Pancreas (tissue), 10 donors: ENCODE data around the gene CFL1. TPM values are rescaled to one million over a fixed set of nuclear protein-coding genes. Genes with fewer than 3 reads are reported as not detected.
A peak's percentile ranks its signal among the peaks of the same experiment; 100 is the strongest.

Experiments
- ATAC-seq, 4 donors: fragments of 200-7000 bp; cut with Tn5 transposase; one replicate each; pipeline versions ENCODE4 v1.8.0 to v1.9.1; 2020; ENCODE audit warnings: mild to moderate bottlenecking in 4 of 4, moderate library complexity in 4 of 4
- DNase-seq, 6 donors: peaks; one replicate each; pipeline ENCODE4 v3.0.0-alpha.2; 2020
- FAIRE-seq: peaks from 2 replicates; lab custom pipeline; 2012; peaks lifted over from hg19 to GRCh38; lab: Jason Lieb, UNC
- H3K27ac ChIP-seq, 4 donors: fragments of 200-600 bp; sonication (generic); 1 replicate in 3 of 4; 2 replicates in 1 of 4; pipeline versions ENCODE4 v1.5.0 to v1.8.0; 2020
- H3K27me3 ChIP-seq, 4 donors: fragments of 200-600 bp; one replicate each; pipeline ENCODE4 v1.8.0; 2021
- H3K36me3 ChIP-seq, 3 donors: fragments of 200-600 bp; sonication (generic) in 1 of 3; one replicate each; pipeline versions ENCODE4 v1.5.0 to v1.8.0; 2020 to 2021
- H3K4me1 ChIP-seq, 3 donors: fragments of 200-600 bp; one replicate each; pipeline ENCODE4 v1.8.0; 2021
- H3K4me3 ChIP-seq, 4 donors: fragments of 200-600 bp; sonication (generic) in 2 of 4; one replicate each; pipeline versions ENCODE4 v1.5.0 to v1.8.0; 2020 to 2021
- H3K9me3 ChIP-seq, 4 donors: fragments of 200-600 bp; one replicate each; pipeline ENCODE4 v1.8.0; 2021
- CTCF ChIP-seq, 4 donors: fragments of 200-600 bp; sonication (generic) in 3 of 4; IDR thresholded peaks; one replicate each; pipeline versions ENCODE4 v1.5.0 to v1.8.0; 2021; ENCODE audit warnings: antibody characterized with exemption in 4 of 4
- WGBS, 2 donors: extraction: QIAGEN DNeasy Blood & Tissue Kit; methylation state at CpG; one replicate each; pipeline ENCODE4 v1.1.7; 2013; 5-methylcytosine and 5-hydroxymethylcytosine counted together
- intact Hi-C, 3 donors: fragments of 100-400 bp; cut with DNase I; formaldehyde crosslinking; loops; one replicate each; pipeline versions ENCODE4 v1.11.1 to v1.14.2; 2022
- polyA plus RNA-seq, 2 donors: library from polyadenylated mRNA; stranded (reverse); fragments of 200-250 nt; gene quantifications; one replicate each; pipeline ENCODE4 v1.2.3, GENCODE V29; 2013
- total RNA-seq, 6 donors: library from RNA; stranded (reverse); fragmentation: NEBNext Ultra II Directional in 4 of 6; extraction: Animal tissue kit (Norgen Biotek cat#: 25700) in 4 of 6; gene quantifications; one replicate each; pipeline versions ENCODE4 v1.2.1 to v1.2.4, GENCODE V29; 2021 to 2023
- donor health status: healthy with polysubstance abuse.
- donor health status: DM: no; HTN: no; CAD: no; lungs with moderate emphysema.
- donor health status: DM: no; HTN: no; CAD: no.
- donor health status: control.
- donor health status: control.
- donor health status: Bipolar disorder and iron deficiency.
- donor health status: DM: yes; HTN: yes; CAD: no.
- donor health status: DM: no; HTN: no; CAD: no.
- donor health status: DM: no; HTN: no; CAD: no.
- donor health status: DM: yes; HTN: yes; CAD: no.

The CFL1 gene
- total and polyA plus RNA-seq, 8 donors, result 87.8 to 311 (median 163) TPM

GRCh38 chr11:65817835-65818680 is 39.9 kb downstream of the CFL1 start:
- peak; percentile 99 to 100 (median 99) for TF ChIP-seq CTCF (IDR thresholded peaks at IDR 0.05)
- ATAC-seq (peak; percentile 89 to 98 (median 95)), DNase-seq (peak; percentile 89 to 100 (median 96)), FAIRE-seq (no peak)
- intact Hi-C loops, result loop anchor here in 1 of 3 donors (5.0 kb wide), 1 partner anchor 111 kb away; no protein-coding TSS in a partner anchor
- 5 to 6% methylated on average over 74 of the region's 74 CpGs for WGBS, 2 donors
- H3K4me1 ChIP-seq, result peaks cover 0 to 15% (median 11%) of the 10 kb centered on the region in 3 donors
- H3K9me3 ChIP-seq, result no peaks in the 10 kb centered on the region
- H3K27ac ChIP-seq, result peak overlapping the region; percentile 37 to 84 (median 75)
- H3K36me3 ChIP-seq, result no peaks in the 10 kb centered on the region
- H3K4me3 ChIP-seq, result peak overlapping the region; percentile 43 to 64 (median 52)
- H3K27me3 ChIP-seq, result no peaks in the 10 kb centered on the region

- no peak for FAIRE-seq
- intact Hi-C loops, result loop anchor here in 1 of 3 donors (5.0 kb wide), 1 partner anchor 110 kb away; no protein-coding TSS in a partner anchor
- no peak for TF ChIP-seq CTCF (IDR thresholded peaks at IDR 0.05)
- ATAC-seq, result no peak
- no peak for DNase-seq
- Histone ChIP-seq H3K4me1 (peaks cover 0 to 8% (median 8%) of the 10 kb centered on the region in 3 donors), H3K9me3 (no peaks in the 10 kb centered on the region), H3K27me3 (no peaks in the 10 kb centered on the region), H3K4me3 (peak overlapping the region; percentile 43 to 64 (median 52)), H3K36me3 (no peaks in the 10 kb centered on the region), H3K27ac (peak overlapping the region; percentile 37 to 84 (median 75))
- 45% methylated on average over 5 of the region's 5 CpGs for WGBS, 2 donors
Measured at GRCh38 chr11:65817312-65817834, 40.6 kb downstream of the CFL1 start.

- ATAC-seq (no peak), DNase-seq (no peak), FAIRE-seq (no peak)
- H3K4me3 ChIP-seq, result peak overlapping the region in 1 of 4 donors; percentile 52
- peaks cover 0 to 8% (median 6%) of the 10 kb centered on the region in 3 donors for H3K4me1 ChIP-seq
- WGBS, 2 donors, result 96 to 97% methylated on average over 3 of the region's 3 CpGs
- no peaks in the 10 kb centered on the region for H3K36me3 ChIP-seq
- no peaks in the 10 kb centered on the region for H3K27me3 ChIP-seq
- H3K27ac ChIP-seq, result no peak overlapping the region
- no peaks in the 10 kb centered on the region for H3K9me3 ChIP-seq
- intact Hi-C loops, result loop anchor here in 1 of 3 donors (5.0 kb wide), 1 partner anchor 109 kb away; no protein-coding TSS in a partner anchor
- no peak for TF ChIP-seq CTCF (IDR thresholded peaks at IDR 0.05)
Measured at GRCh38 chr11:65816696-65817095, 41.3 kb downstream of the CFL1 start.

- DNase-seq, result no peak
- no peaks in the 10 kb centered on the region for H3K36me3 ChIP-seq
- WGBS, 2 donors, result 79% methylated on average over 16 of the region's 16 CpGs
- no peak for FAIRE-seq
- no peak overlapping the region for H3K4me3 ChIP-seq
- peaks cover 0 to 6% (median 6%) of the 10 kb centered on the region in 3 donors for H3K4me1 ChIP-seq
- intact Hi-C loops, result loop anchor here in 1 of 3 donors (5.0 kb wide), 1 partner anchor 108 kb away; no protein-coding TSS in a partner anchor
- no peak overlapping the region for H3K27ac ChIP-seq
- no peaks in the 10 kb centered on the region for H3K27me3 ChIP-seq
- no peak for TF ChIP-seq CTCF (IDR thresholded peaks at IDR 0.05)
- H3K9me3 ChIP-seq, result no peaks in the 10 kb centered on the region
- ATAC-seq, result no peak
Measured at GRCh38 chr11:65814986-65815565, 42.9 kb downstream of the CFL1 start.
